DOHH2 (cell line): ENCODE results near the gene SLC2A13.

Experiments used
- CTCF ChIP-seq: fragments of 200-600 bp; sonication (generic); IDR thresholded peaks from one replicate; pipeline ENCODE4 v1.5.1; 2014; ENCODE audit warnings: antibody characterized with exemption, mild to moderate bottlenecking, low read depth, low read length; ENCODE audit not compliant: poor library complexity, severe bottlenecking
- EZH2phosphoT487 ChIP-seq: fragments of 200-600 bp; sonication (generic); IDR thresholded peaks from 2 replicates; pipeline ENCODE4 v1.6.1; 2017; ENCODE audit warnings: borderline replicate concordance, mild to moderate bottlenecking, antibody characterized with exemption, low read length, moderate library complexity, mixed read lengths

- TF ChIP-seq CTCF = no peak
- no peak for TF ChIP-seq EZH2phosphoT487
Observed at GRCh38 chr12:39853003-39853402, 252.9 kb downstream of the SLC2A13 start.
